ENCODE results near the gene ING3.

The ING3 gene, protein sequence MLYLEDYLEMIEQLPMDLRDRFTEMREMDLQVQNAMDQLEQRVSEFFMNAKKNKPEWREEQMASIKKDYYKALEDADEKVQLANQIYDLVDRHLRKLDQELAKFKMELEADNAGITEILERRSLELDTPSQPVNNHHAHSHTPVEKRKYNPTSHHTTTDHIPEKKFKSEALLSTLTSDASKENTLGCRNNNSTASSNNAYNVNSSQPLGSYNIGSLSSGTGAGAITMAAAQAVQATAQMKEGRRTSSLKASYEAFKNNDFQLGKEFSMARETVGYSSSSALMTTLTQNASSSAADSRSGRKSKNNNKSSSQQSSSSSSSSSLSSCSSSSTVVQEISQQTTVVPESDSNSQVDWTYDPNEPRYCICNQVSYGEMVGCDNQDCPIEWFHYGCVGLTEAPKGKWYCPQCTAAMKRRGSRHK

DNA sequence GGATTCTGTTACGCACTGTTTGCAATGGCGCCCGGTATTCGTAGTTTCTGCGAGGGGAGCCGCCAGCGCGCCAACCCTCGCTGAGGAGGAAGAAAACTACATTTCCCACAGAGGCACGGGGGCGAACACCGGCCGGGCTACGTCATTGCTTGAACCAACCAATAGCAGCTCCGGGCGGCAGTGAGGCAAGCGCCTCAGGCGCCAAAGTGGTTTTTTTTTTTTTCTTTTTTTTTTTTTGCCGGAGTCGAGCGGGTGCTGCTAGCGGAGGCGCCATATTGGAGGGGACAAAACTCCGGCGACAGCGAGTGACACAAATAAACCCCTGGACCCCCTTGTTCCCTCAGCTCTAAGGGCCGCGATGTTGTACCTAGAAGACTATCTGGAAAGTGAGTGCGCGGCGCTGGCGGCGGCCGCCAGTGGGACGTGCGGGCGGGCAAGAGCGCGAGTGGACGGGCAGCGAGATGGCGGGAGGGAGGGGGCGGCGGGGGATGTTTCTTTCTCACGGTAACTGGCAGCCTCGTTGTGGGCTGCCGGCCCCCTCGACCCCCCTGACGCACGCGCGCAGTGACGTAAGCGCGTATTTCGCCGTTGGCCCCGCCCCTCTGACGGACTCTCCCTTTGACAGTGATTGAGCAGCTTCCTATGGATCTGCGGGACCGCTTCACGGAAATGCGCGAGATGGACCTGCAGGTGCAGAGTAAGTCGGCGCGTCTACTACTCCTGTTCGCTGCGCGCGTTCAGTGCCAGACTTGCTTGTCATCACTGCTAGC lies at the start of gene ING3:
ING3 (plus strand) TSS at position 239 of the 770 bp plus-strand sequence; CDS start at position 359, 120 bp downstream.
- peak; percentile 97 for DNase-seq

DNA sequence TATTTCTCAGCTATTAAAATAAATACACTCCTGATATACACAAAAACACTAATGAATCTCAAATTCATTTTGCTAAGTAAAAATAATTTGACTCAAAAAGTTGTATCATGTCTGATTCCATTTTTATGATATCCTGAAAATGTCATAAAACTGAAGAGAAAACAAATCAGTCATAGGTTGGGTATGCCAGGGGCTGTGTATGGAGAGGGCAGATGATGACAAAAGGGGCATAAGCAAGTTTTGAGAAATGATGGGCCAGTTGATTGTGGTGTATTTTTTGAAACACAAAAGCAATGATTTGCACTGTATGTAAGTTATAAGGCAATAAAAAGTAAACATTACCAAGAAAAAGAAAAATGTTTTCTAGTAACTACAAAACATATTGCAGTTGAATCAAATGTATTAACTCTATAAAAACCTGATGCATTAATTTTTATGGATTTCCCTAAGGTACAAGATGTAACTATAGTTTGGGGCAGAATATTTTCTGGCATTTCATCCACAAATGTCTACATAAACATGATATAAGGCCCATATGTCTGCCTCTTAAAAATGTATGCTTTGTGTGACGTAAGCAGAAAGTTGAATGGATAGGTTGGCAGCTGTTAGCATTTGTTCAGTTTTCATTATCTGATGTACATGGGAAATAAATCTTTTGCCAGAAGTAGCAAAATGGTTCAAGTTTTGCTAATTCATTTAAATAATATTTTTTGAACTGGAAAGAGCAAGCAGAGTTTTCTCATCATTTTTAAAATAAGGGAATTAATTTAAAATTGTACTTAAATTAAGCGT lies 35.1 kb upstream of the ING3 start:
- DNase-seq: no peak

DNA sequence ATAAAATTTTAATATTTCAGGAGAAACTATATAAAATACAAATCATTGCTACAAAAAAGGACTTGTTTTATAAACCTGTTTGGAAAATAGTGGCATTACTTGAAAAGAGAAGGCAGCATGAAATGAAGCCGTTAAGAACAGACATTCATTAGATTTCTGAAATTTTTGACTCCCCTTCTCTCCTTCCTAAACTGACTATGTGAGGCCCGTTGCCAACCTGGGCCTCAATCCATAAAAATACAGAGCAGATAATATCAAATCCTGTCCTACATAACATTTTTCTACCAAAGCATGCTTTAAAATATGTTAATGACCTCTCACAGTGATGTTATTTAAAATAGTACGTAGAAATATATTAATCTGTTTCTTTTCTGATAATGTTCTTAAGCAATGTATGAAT lies 34.5 kb upstream of the ING3 start:
- no peak for DNase-seq

DNA sequence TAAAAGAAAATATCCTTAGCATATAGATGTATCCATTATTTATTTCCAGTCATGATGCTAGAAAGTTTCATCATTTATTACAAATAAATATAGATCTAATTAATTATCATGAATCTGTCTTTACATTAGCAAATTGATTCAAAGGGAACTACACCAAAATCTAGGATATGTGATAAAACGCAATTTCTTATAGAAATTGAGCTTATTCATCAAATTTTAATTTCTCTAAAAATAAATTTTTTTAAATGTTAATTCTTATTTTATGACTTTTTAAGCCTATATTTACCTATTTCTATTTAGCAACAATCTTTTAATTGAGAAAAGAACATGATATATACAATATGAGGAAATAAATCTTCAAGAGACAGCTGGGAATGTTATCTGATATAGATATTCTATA lies 34.0 kb upstream of the ING3 start:
- no peak for DNase-seq

DNA sequence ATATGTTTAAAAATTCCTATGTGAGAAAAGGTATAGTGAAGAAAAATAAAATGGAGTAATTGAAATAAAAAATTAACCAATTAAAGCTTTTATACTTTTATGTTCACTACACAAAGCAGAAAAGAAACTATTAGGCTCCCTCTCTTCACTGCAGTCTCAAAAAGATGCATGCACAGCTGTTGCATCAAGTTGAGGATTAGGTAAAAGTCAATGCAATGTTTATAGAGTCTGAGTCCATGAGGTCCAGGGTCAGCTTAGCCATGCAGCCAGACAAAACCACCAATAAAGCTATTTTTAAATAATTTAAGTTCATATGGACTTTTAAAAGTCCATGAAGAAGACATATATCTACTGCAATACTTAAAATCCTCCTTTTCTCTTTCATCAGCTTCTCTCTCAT lies 31.1 kb upstream of the ING3 start:
- DNase-seq: no peak

DNA sequence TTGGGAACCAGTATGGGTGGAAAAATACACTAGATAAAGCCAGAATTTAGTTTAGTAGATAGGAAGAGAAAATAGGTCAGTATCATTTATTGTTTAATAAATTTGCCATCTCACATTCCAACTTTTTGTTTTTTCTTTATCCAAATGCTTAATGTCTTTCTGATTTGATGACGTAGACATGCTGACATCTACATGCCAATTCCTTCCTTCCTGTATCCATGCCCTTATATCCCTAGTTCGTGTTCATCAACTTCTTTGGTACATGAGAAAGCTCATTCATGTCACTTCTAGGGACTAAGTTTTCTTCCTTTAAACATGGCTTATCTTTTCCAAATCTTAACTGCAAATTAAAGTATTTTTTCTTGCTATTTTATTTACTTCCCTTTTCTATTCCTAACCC lies 30.5 kb upstream of the ING3 start:
- no peak for DNase-seq

DNA sequence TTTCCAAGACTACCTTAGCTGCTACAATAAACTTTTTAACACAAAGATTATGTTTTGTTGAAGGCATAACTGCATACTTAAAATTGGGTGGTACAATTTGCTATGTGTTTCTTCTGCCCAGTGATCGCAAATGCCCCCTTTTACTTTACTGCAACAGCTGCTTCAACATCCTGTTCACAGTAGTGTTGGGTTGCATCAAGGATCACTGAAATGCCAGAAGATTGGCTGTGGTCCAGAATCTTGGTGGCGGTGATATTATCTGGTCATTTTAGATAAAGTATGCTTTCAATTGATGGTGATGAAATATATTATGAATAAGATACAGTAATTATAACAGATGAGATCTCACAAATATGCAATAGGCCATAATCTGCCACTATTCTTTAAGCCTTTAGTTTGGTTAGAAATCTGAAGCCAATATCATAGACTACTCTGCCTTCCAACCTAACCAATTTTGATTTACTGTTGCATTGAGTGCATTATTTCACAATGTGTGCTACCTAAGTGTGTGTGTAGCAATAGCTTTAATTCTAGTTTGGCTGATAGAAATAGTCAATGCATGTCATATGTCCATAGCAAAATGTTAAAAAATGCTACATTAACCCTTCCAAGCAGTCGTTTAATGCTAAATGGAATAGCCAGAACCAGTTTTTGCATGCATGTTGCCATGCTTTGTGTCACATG lies 29.8 kb upstream of the ING3 start:
- peak; percentile 77 to 80 for DNase-seq

DNA sequence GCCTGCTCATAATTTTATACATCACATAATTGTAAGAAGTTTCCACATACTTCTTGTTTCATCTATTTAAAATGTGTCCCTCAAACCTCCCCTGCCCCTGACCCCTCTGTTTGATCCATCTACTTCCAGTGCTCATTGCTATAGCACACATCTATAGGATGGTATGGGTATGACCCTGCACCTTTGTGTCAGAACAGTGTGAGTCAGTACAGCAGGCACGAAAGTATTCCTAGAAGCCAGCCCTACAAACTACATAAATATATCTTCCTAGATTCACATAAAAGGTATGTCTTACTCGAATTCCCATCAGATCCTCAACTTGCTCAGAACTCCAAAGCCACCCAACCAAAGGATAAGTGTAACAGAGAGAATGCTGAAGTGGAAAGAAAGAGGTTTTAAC lies 25.7 kb upstream of the ING3 start:
- DNase-seq: no peak

DNA sequence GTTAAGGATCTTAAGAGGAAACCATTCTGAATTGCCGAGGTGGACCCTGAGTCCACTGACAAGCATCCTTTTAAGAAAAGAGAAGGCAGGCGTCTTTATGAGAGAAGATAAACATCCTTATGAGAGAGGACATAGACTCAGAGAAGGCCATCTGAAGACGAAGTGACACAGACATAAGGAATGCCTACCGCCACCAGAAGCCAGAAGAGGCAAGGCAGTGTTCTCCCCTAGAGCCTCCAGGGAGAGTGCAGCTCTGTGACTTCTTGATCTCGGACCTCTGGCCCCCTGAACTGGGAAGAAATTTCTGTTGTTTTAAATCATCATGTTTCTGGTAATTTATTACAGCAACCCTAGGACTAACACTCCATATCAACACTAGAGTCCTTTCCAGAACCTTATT lies 25.2 kb upstream of the ING3 start:
- DNase-seq: no peak

DNA sequence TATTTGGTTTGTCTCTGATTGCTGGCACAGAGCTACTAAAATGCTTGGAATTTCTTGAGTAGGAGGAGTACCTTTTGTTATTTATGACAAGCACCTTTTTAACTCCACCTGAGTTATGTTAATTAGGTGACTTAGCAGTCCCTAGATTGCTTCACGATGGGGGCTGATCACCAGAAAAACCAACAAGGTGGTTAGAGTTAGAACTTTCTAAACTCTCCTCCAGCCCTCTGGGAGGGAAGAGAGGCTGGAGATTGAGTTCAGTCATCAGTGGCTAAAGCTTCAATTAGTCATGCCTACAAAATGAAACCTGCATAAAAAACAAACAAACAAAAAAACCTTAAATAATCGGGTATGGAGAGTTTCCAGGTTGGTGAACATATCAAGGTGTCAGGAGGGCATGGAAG lies 23.6 kb upstream of the ING3 start:
- DNase-seq: no peak

DNA sequence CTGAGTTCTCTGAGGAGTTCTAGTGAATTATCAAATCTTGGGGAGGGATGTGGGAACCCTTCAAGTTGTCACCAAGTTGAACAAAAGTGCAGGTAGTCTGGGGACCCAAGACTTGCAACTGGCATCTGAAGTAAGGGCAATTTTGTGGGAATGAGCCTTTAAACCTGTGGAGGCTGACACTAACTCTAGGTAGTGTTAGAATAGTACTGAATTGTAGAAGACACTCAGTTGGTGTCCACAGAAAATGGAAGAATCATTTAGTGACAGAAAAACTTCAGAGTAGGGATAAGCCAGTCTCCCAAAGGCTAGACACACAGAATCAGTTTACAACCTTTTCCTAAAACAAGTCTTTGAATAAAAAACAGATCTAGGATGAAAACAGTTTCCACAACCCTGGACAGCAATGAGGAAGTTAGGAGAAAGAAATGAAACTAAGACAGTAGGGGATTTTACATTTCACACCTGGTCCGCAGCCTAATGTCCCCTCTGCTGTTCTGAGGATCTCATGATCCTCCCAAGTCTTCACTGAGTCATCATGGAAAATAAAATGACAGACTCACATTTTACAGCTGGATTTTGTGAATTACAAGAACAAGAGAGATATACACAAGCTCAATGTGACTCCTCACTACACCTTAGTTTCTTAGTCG lies 23.0 kb upstream of the ING3 start:
- no peak for DNase-seq

DNA sequence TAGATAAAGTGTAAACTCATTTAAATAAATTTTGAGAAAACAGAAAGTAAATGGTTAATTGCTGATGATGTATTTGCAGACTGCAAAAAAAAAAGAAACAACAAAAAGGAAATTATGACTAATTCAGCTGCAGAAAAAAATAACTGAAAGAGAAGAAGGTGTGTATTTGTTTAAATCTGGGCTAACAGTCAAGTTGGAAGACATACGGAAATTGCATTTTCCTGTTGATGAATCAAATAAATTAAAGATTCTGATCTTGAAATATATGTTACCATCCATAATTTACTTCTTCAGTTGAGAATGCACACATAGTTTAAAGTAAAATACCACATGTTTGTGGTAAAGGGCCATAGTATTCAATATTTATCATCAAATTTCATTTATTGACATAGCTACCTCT lies 19.3 kb upstream of the ING3 start:
- no peak for DNase-seq

DNA sequence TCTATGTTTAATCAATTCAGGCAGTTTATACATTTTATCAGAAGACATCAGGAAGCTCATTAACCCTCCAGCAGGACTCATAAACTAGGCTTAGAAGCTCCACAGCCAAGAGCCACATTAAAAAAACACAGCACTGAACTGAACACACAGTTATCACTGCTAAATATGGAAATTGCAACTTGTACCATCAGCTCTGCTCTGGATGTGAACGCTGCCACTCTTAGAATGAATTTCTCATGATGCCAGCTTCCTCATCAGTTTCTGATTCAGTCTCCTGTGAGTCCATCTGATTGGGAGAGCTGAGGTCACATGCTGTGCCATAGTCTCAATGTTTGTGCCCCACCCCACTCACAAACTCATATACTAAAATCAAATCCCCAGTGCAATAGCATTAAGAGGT lies 17.1 kb upstream of the ING3 start:
- DNase-seq: no peak

DNA sequence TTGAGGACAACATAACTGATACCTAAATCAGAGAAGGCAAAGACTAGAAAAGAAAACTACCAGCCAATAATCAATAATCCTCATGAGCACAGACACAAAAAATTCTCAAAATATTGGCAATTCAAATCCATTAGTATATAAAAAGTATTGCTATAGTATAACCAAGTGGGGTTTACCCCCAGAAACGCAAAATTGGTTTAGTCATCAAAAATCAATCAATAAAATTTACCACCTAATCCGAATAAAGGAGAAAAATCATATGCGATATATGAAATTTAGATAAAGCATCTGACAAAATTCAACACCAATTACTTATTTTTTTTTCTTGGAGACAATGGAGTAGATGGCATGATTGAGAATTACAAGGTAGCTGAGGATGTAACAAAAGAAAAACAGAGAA lies 11.2 kb upstream of the ING3 start:
- no peak for DNase-seq

DNA sequence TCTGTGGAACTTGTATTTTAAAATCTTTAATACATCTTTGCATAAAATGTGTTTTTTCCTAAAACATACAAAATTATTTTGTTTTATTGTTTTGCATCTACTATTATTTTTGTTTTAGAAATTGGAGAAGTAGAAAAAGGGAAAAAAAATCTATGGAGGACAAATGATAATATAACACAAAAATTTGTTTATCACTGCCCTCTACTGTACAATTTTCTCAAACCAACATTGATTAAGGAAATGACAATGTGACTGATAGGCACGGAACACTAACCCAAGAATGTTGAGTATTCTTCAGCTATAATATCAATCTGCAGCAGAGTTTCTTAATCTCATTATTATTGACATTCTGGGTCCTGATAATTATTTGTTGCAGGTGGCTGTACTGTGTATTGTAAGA lies 9.5 kb upstream of the ING3 start:
- DNase-seq: no peak

DNA sequence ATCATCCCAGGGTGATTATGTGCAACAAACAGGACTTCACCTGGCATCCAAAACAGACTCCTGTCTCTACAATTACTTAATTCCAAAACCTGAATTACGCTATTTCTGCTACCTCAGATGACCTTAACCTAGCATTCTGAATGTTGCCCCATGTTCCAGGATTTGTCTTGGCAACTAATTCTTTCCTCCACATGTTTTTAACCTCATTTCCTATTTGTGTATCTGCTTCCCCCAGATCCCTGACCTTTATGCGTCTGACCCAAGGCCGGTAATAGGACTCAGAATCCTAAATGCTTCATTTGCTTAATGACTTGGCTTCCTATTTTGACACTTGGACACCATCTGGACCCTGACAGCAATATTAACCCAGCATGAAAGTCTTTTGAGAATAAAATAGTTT lies 8.7 kb upstream of the ING3 start:
- DNase-seq: no peak

DNA sequence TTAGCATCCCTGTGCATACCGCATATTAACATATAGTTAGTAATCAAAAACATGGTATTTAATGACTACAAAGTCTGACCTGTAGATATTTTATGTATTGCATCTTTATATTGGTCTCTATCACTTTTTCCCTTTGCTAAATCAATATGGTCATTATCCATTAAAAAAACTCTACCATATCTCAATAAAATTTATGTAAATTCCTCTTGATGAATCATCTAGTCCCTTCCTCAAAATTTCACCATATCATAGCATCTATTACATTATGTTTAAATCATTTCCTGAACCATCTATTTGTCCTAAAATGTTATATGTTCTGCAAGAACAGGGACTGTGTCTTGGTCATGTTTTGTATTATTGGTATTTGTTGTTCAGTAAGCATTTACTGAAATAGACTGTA lies 7.7 kb upstream of the ING3 start:
- no peak for DNase-seq

DNA sequence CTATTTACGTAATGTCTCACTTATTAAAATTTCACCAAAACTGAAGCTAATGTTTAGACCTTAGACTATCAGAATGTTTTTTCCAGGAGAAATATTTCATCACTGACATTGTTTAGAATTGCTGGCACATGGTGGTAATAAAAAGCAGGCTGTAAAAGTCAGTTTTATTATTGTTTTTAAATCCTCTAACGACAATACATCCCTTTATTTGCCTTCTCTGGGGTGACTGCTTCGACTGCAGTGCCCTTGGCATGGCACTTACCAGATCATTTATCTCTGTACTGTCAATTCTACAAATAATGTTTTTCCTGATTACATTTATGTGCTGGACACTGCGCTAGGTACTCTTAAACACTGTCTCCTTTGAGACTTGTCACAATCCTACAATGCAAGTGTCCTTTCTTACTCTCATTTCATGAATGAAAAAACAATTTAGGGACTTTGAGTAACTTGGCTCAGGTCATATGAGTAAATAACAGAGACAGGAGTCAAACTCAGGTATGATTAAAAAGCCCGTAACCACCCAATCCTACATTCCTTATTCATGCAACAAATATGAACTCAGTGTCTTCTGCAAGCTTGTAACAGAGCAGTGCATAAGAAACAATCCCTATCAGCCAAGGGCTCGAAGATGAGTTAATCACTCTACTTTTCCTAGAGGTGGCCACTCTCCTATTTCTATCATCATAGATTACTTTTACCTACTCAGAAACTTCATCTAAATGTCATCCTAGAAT lies 5.6 kb upstream of the ING3 start:
- DNase-seq: no peak

DNA sequence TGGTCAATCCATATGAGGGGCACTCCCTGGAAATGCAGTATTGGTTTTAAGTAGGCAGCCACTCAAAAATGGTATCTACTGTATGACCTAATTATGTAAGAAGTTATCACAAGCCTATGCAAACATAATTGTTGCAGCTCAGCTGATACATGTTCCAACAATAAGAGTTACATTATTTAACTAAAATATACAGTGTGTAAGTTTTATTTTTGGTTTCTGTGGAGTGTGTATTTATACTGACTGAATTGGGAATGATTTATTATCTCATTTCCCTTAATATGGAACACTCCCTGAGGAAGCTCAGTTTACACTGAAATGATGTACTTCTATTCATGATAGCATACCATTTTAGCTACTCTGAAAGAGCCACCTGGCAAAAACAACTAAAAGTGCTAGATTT lies 2.6 kb upstream of the ING3 start:
- no peak for DNase-seq

DNA sequence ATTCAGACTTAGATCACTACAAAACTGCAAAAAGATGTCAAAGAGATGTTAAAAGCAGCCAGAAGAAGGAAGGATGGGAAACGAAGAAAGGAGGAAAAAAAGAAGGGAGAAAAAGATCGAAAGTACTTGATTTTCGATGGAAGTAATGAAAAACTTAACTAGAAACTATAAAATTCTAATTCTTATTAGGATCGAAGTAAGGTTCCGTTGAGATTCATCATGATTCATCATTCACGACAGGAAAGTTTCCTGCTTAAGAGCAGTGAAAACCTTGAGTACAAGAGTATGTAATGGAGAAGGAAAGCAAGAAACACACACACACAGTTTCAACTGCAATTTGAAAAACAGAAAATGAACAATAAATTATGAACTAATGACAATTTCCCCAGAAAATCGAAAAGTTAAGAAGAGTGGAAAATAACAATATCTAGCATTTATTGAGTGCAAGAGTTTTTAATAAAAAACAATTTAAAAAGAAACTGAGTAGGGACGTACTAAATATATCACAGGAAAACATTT lies 1.1 kb upstream of the ING3 start:
- no peak for DNase-seq

DNA sequence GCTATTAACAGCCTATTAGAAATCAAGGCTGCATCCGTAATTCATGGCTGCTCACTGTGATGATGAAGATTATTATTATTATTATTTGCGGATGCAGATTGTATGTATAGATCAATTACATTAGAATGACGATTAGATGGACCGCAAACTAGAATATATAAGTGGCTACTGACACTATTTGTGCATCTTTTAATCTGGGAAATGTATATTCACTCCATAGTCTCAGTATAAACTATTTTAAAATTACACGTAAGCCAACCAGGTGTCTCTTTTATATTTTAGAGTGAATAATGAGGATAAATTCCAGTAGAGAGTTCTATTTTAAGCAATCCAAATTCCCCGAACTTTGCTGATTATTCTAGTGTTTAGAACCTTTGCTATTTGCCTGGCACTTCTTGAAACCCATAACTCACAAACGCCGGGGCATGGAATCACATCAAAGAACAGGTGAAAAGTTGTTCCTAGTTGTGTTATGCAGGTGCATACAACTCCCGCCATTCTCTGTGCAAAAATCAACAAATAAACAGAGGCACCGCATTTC lies 509 bp upstream of the ING3 start:
- DNase-seq: no peak
